T-helper 2 cell treated with Interferon-gamma antibody and Interleukin-4, amounts not matched to agents 100 ng/mL and 5 ng/mL, for 36 hours (primary cell): ENCODE results near the gene ACAP1. TPM values are rescaled to one million over a fixed set of nuclear protein-coding genes. Genes with fewer than 3 reads are reported as not detected.

Experiments used
- intact Hi-C: fragments of 100-400 bp; cut with micrococcal nuclease; formaldehyde crosslinking; loops from one replicate; pipeline ENCODE4 v1.15.1; 2023
- total RNA-seq: library from RNA; stranded (reverse); gene quantifications from 2 replicates; pipeline ENCODE4 v1.2.3, GENCODE V29; 2022

Gene ACAP1
- total RNA-seq, 1 donor from 2014 or later: 590 TPM

- intact Hi-C loops: loop anchor here (5.0 kb wide), 1 partner anchor 110 kb away; the partner anchor contains the start of genes FGF11 and TMEM102
Measured at GRCh38 chr17:7327056-7327455, 9.3 kb upstream of the ACAP1 start.

DNA sequence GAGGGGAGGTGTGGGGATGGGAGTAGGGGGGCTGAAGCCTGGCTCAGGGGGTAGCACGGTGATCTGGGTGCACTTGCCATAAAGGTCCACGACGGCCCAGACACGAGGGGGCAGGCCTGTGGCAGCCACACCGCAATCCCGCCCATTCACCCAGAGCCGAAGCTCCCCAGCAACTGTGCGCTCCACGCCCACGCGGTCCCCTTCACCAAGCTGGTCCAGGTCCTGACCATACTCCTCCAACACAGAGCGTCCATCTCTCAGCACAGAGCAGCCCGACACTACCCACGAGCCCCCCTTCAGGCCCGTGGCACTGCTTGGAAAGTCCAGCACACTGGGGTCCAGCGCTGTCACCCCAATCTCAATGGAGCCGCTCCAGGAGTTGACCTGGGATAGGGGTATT, 8.8 kb upstream of the ACAP1 start:
- intact Hi-C loops: loop anchor here (5.0 kb wide), 1 partner anchor 110 kb away; the partner anchor contains the start of genes FGF11 and TMEM102

- intact Hi-C loops: loop anchor here (2.0 to 5.0 kb wide), 3 partner anchors 13 to 109 kb away; partner anchors contain the start of genes FGF11, GPS2 and TMEM102
Measured at GRCh38 chr17:7328009-7328408, 8.3 kb upstream of the ACAP1 start.

DNA sequence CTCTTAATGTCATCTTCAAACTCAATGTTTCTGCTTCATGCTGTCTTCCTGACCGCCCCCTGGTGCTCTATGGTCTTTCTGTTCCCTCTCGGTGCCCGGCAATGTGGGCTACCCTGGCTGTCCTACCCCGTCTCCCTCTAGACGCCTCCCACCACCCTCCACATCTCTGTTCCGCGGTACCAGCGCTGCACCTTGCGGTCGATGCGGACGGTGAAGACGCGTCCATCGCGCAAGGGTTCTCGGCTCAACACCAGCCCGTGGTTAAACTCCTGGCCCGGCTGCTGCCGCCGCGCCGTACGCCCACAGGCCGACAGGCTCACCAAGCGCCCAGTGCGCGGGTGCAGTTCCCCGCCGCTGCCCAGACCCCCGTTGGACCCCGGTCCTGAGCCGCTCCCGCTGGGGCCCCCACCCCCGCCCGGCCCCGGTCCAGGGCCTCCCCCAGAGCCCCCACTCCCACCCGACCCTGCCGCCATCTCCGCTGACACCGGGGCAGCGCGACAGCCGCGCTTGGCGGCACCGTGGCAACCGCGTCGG, 7.4 kb upstream of the ACAP1 start, which contains the start of gene NEURL4:
Gene NEURL4, minus strand, starts transcription at position 496 of the 534 bp plus-strand sequence. Its CDS starts 23 bp downstream, at position 473.
- intact Hi-C loops: loop anchor here (1.0 to 5.0 kb wide), 4 partner anchors 14 to 108 kb away; partner anchors contain the start of genes FGF11, GPS2 and TMEM102

- intact Hi-C loops: loop anchor here (1.0 to 5.0 kb wide), 4 partner anchors 15 to 108 kb away; partner anchors contain the start of genes FGF11, GPS2 and TMEM102
Measured at GRCh38 chr17:7329374-7329996, 6.8 kb upstream of the ACAP1 start.

DNA sequence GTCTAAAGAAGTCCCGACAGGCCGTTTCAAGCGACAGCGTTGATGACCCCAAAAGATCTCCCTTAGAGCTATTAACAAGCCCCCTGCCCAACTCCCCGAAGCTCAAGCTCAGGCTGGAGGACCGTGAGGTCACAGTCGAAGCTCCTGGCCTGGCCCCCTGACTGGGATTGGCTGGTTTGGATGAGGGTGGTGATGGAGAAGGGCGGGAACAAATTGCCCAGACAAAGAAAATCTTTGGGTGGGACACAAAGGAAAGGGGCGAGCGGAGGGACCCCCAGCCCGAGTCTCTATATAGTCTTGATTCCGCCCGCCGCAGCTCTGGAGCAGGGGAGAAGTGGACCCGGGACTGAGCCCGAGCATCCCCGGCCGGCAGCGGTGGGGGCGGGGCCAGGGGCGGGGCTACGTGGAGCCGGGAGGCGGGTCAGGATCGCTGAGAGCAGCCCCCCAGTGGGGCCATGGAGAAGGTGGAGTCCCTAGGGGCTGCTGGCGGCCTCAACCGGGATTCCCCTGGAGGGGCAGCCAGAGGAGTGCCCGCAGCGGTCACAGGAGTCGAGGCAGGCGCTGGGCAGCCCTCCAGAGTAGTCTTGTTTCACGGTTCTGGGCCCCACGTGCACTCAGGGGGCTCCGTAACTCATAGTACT, 6.2 kb upstream of the ACAP1 start:
- intact Hi-C loops: loop anchor here (1.0 to 10.0 kb wide), 5 partner anchors 15 to 355 kb away; partner anchors contain the start of genes FGF11, GPS2, TMEM102 and TP53

GRCh38 chr17:7330638-7331015, 5.7 kb upstream of the ACAP1 start:
- intact Hi-C loops: loop anchor here (10.0 kb wide), 1 partner anchor 354 kb away; the partner anchor contains the start of genes TP53 and WRAP53

DNA sequence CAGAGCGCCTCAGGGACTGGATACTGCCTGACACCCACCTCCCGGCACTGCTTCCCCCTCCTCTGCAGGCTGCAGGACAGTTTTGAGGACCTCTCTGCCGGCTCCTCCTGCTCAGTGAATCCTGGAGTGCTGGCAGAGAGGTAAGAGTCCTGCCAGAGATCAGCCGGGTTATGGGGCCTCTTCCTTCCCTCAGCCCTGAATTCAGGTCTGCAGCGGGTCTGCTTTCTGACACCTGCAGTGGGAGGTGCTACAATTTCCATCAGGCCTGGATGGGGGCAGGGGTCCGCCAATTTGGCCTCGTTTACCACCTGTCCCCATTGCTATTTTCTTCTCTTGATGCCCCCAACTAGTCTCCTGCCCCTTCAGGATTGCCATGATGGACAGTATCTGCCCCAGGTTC, 4.2 kb upstream of the ACAP1 start:
- intact Hi-C loops: loop anchor here (10.0 kb wide), 1 partner anchor 353 kb away; the partner anchor contains the start of genes TP53 and WRAP53

- intact Hi-C loops: loop anchor here (10.0 kb wide), 1 partner anchor 352 kb away; the partner anchor contains the start of genes TP53 and WRAP53
Measured at GRCh38 chr17:7332600-7333069, 3.7 kb upstream of the ACAP1 start.

DNA sequence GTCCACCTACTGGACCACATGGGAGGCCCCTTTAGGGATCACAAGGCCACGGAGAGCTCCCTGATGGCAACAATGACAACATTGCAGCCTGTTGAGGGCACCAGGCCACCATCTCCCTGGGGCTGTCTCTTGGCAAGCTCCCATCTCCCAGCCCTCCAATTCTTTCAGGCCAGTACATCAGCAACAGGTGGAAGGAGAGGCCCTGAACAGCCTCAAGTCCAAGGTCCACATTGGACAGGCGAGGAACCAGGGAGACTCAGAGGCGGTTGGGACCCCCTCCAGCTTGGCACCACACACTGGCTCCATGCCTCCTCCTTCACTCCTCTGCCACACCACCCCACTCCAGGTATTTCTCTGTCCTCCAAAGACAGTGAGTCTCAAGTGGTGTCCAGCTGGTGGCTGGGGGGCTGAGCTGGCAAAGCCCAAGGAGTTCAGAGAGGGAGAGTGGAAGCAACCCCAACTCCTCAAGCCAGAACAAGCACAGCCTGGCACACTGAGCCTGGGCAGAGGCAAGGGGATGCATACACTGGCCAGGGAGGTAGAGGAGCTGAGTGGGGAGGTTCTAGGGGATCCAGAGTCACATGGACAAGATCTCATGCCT, 1.3 kb upstream of the ACAP1 start:
- intact Hi-C loops: loop anchor here (10.0 kb wide), 1 partner anchor 350 kb away; the partner anchor contains the start of genes TP53 and WRAP53

GRCh38 chr17:7335765-7336164, 564 bp upstream of the ACAP1 start:
- intact Hi-C loops: loop anchor here (2.0 to 10.0 kb wide), 2 partner anchors 15 to 349 kb away; partner anchors contain the start of genes TP53 and WRAP53

DNA sequence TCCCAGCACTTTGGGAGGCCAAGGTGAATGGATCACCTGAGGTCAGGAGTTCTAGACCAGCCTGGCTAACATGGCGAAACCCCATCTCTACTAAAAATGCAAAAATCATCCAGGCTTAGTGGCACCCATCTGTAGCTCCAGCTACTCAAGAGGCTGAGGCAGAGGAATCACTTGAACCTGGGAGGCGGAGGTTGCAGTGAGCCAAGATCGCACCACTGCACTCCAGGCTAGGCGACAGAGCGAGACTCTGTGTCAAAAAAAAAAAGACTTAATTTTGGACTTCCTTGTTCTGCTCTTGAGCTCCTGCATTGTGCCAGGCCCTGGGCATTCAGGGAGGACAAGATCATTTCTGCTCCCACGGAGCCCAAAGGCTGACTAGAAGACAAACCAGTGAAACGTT, 1.3 kb downstream of the ACAP1 start:
- intact Hi-C loops: loop anchor here (2.0 to 10.0 kb wide), 2 partner anchors 13 to 347 kb away; partner anchors contain the start of genes TP53 and WRAP53

GRCh38 chr17:7340179-7340578, 3.9 kb downstream of the ACAP1 start:
- intact Hi-C loops: no loop called here

- intact Hi-C loops: no loop called here
Measured at GRCh38 chr17:7341842-7342241, 5.5 kb downstream of the ACAP1 start.

- intact Hi-C loops: no loop called here
Measured at GRCh38 chr17:7343250-7343649, 6.9 kb downstream of the ACAP1 start.

- intact Hi-C loops: no loop called here
Measured at GRCh38 chr17:7346761-7347614, 10.7 kb downstream of the ACAP1 start.

DNA sequence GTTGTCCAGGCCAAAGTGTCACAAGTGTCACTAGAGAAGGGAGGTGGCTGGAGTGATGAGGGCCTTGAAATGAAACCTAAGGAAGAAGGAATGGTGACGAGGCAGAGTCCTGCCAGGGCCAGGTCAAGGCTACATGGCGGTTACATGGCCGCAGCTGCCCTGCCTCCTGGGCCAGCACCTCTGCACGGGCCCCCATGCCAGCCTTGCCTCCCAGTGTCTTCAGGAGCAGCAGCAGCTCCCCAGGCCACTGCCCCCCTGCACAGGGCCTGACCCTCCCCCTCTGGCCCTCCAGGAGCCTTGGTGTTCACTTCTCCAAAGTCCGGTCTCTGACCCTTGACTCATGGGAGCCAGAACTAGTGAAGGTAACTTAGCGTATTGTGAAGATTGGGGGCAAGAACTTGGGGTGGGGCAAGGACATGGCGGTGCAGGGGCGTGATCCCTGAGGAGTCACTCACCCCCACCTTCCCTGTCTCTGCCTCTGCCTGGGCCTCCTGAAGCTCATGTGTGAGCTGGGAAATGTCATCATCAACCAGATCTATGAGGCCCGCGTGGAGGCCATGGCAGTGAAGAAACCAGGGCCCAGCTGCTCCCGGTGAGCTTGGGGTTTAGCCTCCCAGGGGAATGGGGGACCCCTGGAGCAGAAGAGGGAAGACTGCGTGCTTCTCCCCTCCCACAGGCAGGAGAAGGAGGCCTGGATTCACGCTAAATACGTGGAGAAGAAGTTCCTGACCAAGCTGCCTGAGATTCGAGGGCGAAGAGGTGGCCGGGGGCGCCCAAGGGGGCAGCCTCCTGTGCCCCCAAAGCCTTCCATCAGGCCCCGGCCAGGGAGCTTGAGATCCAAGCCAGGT, 11.5 kb downstream of the ACAP1 start:
- intact Hi-C loops: no loop called here

DNA sequence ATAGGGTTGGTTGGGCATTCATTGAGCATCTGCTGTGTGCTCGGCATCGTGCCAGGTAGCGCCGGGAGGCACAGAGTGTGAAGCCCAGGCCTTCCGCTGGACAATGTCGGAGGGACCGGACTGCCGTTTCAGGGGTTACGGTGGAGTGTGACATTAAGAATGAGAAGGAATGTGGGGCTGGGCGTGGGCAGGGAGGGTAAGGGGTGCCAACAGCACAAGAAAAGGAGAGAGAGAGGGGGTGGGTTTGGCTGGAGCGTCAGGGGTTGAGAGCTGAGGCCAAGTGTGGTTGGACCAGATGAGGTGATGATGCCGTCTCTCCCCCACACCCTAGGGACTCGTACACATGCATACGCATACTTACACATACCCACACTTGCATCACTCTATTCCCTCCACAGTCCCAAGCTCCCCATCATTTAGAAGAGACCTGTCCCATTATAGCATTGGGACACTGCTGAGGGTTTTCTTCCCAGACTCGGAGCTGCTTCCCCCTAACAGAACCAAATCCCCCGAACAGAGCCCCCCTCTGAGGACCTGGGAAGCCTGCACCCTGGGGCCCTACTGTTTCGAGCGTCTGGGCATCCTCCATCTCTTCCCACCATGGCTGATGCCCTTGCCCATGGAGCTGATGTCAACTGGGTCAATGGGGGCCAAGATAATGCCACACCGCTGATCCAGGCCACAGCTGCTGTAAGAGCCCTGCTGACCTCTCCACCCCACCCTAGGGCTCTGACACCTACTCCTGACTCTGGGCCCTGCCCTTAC, 12.3 kb downstream of the ACAP1 start:
- intact Hi-C loops: no loop called here
